GM13976 (cell line): ENCODE data around the gene CD300E.

ENCODE experiments used
- DNase-seq: peaks from one replicate; pipeline ENCODE4 v3.0.0; 2012; ENCODE audit warnings: low spot score
- CTCF ChIP-seq: IDR thresholded peaks from 2 replicates; pipeline ENCODE4 v1.5.1; 2012; ENCODE audit warnings: borderline replicate concordance, mild to moderate bottlenecking; ENCODE audit not compliant: insufficient read depth; ENCODE audit errors: extremely low read depth, missing control alignments, control extremely low read depth
- in situ Hi-C: fragments of 300-500 bp; cut with MboI; formaldehyde crosslinking; loops from one replicate; pipeline ENCODE4 v1.12.0; 2022; ENCODE audit warnings: low sequenced_read_pairs, mixed read lengths, inconsistent platforms; ENCODE audit not compliant: unreplicated experiment

CD300E gene

GRCh38 chr17:74644419-74644818 is 20.9 kb upstream of the CD300E start:
- TF ChIP-seq CTCF, result no peak
- no peak for DNase-seq
- in situ Hi-C loops, result no loop called here

DNA sequence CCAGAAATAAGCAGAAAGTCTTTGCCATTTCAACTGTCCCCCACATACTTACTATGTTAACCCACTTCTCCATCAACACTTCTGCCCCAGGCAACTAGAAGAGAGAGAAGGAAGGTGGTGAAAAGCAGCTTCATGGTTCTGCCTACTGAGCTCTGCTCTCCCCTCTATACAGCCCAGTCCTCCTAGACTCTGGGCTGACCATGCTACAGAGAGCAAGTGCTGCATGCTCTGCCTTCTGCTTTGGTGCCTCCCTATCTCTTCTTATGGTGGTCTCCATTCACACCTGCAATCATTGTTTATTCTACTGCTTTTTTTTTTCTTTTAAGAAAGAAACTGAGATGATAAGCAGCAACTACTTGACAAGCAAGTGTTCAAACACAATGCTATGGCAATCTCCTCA is 20.3 kb upstream of the CD300E start:
- in situ Hi-C loops, result no loop called here
- no peak for TF ChIP-seq CTCF
- no peak for DNase-seq

DNA sequence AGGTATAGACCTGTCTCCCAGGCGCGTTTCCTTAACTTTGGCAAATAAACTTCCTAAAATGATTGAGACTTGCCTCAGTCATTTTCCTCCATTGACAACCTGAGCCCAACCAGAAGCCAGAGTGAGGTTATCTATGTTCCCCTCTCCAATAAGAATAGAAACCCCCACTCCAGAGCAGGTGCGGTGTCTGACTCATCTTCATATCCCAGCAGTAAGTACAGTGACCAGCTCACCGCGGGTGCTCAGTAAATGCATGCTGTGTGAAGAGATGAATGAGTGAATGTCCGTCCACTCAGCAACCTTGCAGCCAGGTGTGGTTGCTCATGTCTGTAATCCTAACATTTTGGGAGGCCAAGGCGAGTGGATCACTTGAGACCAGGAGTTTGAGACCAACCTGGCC is 19.5 kb upstream of the CD300E start:
- TF ChIP-seq CTCF, result no peak
- in situ Hi-C loops, result no loop called here
- no peak for DNase-seq

- TF ChIP-seq CTCF, result no peak
- DNase-seq, result no peak
- in situ Hi-C loops, result no loop called here
These were observed 19.0 kb upstream of the CD300E start for GRCh38 chr17:74642556-74642955.

DNA sequence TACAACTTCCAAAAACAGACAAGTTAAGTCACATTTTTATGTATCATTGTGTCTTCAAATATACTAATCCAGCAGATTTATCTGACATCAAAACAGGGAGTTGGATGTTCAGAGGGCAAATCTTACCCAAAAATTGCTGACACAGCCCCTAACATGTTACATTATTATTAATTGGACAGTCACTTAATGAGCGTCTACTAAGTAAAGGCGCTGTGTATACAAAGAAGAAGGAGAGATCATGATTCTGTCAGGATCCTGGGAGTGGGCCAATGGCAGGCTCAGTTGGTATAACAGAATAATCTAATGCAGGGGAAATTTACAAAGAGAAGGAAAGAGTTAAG is 18.4 kb upstream of the CD300E start:
- DNase-seq, result no peak
- in situ Hi-C loops, result no loop called here
- no peak for TF ChIP-seq CTCF

GRCh38 chr17:74641224-74641957 is 17.9 kb upstream of the CD300E start:
- no peak for DNase-seq
- in situ Hi-C loops, result no loop called here
- TF ChIP-seq CTCF, result no peak
